Stimulated activated naive CD8-positive, alpha-beta T cell treated with anti-CD3 and anti-CD28 coated beads, Interleukin-15, amount 100 ng/mL, for 72 hours (primary cell): Measurements from ENCODE around the gene CFTR.
A peak's percentile ranks its signal among the peaks of the same experiment; 100 is the strongest.

Experiments
- ATAC-seq: fragments of 150-1000 bp; cut with Tn5 transposase; 2 replicates; pipeline ENCODE4 v1.10.0; 2021; ENCODE audit warnings: mild to moderate bottlenecking, moderate library complexity
- DNase-seq, 2 donors: peaks; one replicate each; pipeline ENCODE4 v3.0.0; 2021 to 2022
- H3K27ac Mint-ChIP-seq, 2 donors: one replicate each; pipeline ENCODE4 v1.8.0; 2022; ENCODE audit warnings: mild to moderate bottlenecking in 2 of 2, mixed read lengths in 2 of 2, moderate library complexity in 2 of 2
- H3K27me3 Mint-ChIP-seq: one replicate; pipeline ENCODE4 v1.8.0; 2022; ENCODE audit warnings: mixed read lengths
- H3K4me1 Mint-ChIP-seq: one replicate; pipeline ENCODE4 v1.8.0; 2022; ENCODE audit warnings: mild to moderate bottlenecking, mixed read lengths
- H3K4me3 Mint-ChIP-seq, 2 donors: one replicate each; pipeline ENCODE4 v1.8.0; 2022; ENCODE audit warnings: mild to moderate bottlenecking in 2 of 2, mixed read lengths in 2 of 2, moderate library complexity in 1 of 2
- H3K9me3 Mint-ChIP-seq, 2 donors: one replicate each; pipeline ENCODE4 v1.8.0; 2022; ENCODE audit warnings: mixed read lengths in 2 of 2

The CFTR gene

GRCh38 chr7:117673839-117674238 lies 194.0 kb downstream of the CFTR start:
- Mint-ChIP-seq H3K4me1 (no peaks in the 10 kb centered on the region), H3K27me3 (no peaks in the 10 kb centered on the region), H3K27ac (no peak overlapping the region), H3K9me3 (no peaks in the 10 kb centered on the region), H3K4me3 (no peak overlapping the region)
- ATAC-seq, result no peak
- DNase-seq, result no peak

GRCh38 chr7:117674617-117675016 lies 194.8 kb downstream of the CFTR start:
- no peak overlapping the region for H3K4me3 Mint-ChIP-seq
- H3K27me3 Mint-ChIP-seq, result no peaks in the 10 kb centered on the region
- no peaks in the 10 kb centered on the region for H3K9me3 Mint-ChIP-seq
- DNase-seq, result no peak
- no peak overlapping the region for H3K27ac Mint-ChIP-seq
- ATAC-seq, result no peak
- no peaks in the 10 kb centered on the region for H3K4me1 Mint-ChIP-seq

- no peak for ATAC-seq
Measured at GRCh38 chr7:117675497-117676435, 195.9 kb downstream of the CFTR start.

DNA sequence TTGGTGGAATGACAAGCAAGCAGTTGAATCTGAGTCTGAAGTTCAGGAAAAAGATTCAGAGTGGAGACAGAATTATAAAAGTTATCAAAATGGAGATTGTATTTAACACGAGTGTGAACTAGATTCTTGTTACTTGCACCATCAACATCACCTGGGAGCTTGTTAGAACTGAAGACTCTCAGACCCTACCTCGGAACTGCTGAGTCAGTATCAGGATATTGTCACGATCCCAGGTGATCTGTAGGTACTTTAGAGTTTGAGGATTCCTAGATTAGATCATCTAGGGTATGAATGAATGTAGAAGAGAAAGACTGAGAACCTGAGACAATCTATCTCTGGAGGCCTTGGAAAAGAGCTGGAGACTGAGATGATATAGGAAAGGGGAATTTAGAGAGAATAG lies 199.3 kb downstream of the CFTR start:
- Mint-ChIP-seq H3K4me3 (no peak overlapping the region), H3K4me1 (no peaks in the 10 kb centered on the region), H3K9me3 (no peaks in the 10 kb centered on the region), H3K27me3 (no peaks in the 10 kb centered on the region), H3K27ac (no peak overlapping the region)
- ATAC-seq, result no peak
- DNase-seq, result no peak

More at GRCh38 chr7:117675497-117676435, 195.9 kb downstream of the CFTR start:
- DNase-seq, result no peak
- Mint-ChIP-seq H3K4me3 (no peak overlapping the region), H3K4me1 (no peaks in the 10 kb centered on the region), H3K27me3 (no peaks in the 10 kb centered on the region), H3K9me3 (no peaks in the 10 kb centered on the region), H3K27ac (no peak overlapping the region)

- Mint-ChIP-seq H3K4me3 (no peak overlapping the region), H3K27me3 (no peaks in the 10 kb centered on the region), H3K27ac (no peak overlapping the region), H3K9me3 (no peaks in the 10 kb centered on the region), H3K4me1 (no peaks in the 10 kb centered on the region)
- ATAC-seq, result no peak
- DNase-seq, result no peak
Measured at GRCh38 chr7:117682681-117683385, 203.0 kb downstream of the CFTR start.

- DNase-seq (no peak), ATAC-seq (no peak)
- no peak overlapping the region for H3K4me3 Mint-ChIP-seq
- H3K27ac Mint-ChIP-seq, result no peak overlapping the region
- no peaks in the 10 kb centered on the region for H3K4me1 Mint-ChIP-seq
- H3K27me3 Mint-ChIP-seq, result no peaks in the 10 kb centered on the region
- H3K9me3 Mint-ChIP-seq, result no peaks in the 10 kb centered on the region
Measured at GRCh38 chr7:117683430-117684175, 203.8 kb downstream of the CFTR start.

GRCh38 chr7:117685795-117686194 lies 206.0 kb downstream of the CFTR start:
- ATAC-seq (no peak), DNase-seq (no peak)
- Mint-ChIP-seq H3K9me3 (no peaks in the 10 kb centered on the region), H3K27ac (peak overlapping the region in 1 of 2 donors; percentile 16), H3K4me3 (no peak overlapping the region), H3K27me3 (peaks cover 14% of the 10 kb centered on the region), H3K4me1 (no peaks in the 10 kb centered on the region)

DNA sequence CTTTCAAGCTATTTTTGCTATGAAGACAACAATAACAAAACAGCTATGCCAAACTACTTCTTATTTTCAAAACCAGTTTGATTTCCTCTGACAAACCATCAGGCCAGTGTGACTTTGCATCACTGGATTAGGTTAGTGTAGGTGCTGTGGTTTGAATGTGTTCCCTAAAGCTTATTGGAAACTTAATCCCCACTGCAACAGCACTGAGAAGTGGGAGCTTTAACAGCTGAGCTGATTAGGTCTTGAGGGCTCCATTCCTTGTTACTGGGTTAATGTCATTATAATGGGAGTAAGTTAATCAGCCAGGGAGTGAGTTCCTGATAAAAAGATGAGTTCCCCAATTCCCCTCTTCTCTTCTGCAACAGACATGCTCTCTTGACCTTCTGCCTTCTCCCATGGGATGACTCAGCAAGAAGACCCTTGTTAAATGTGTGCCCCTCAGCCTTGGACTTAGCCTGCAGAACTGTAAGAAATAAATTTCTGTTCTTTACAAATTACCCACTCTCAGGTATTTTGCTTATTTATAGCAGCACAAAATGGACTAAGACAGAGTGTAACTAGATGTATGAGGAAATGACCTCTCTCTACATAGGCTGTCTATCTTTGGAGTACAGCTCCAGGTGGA lies 206.6 kb downstream of the CFTR start:
- no peak overlapping the region for H3K4me3 Mint-ChIP-seq
- ATAC-seq, result no peak
- peaks cover 14% of the 10 kb centered on the region for H3K27me3 Mint-ChIP-seq
- H3K9me3 Mint-ChIP-seq, result no peaks in the 10 kb centered on the region
- DNase-seq, result no peak
- no peaks in the 10 kb centered on the region for H3K4me1 Mint-ChIP-seq
- H3K27ac Mint-ChIP-seq, result no peak overlapping the region

DNA sequence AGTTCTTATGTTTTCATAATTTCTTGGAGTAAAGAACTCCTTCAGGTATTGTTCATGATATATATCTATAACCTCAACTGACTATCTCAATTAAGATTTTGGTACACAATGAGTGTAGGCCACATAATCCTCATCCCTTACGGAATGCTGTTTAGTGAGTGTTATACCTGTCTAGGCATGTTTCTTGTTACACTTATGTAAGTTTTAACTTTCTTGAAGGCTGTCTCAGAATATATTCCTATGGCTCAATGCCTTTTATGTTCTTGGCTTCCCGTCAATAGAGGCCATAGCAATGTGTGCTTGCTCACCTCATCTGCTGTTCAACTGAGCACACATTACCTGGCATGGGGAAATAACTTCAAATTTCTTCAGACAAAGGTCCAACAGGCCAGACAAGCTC lies 208.3 kb downstream of the CFTR start:
- Mint-ChIP-seq H3K4me1 (no peaks in the 10 kb centered on the region), H3K4me3 (no peak overlapping the region), H3K9me3 (no peaks in the 10 kb centered on the region), H3K27ac (no peak overlapping the region), H3K27me3 (peaks cover 14% of the 10 kb centered on the region)
- ATAC-seq, result no peak
- no peak for DNase-seq

GRCh38 chr7:117689406-117689805 lies 209.6 kb downstream of the CFTR start:
- DNase-seq, result no peak
- Mint-ChIP-seq H3K27ac (no peak overlapping the region), H3K4me3 (no peak overlapping the region), H3K4me1 (no peaks in the 10 kb centered on the region), H3K9me3 (no peaks in the 10 kb centered on the region), H3K27me3 (peaks cover 14% of the 10 kb centered on the region)
- ATAC-seq, result no peak

DNA sequence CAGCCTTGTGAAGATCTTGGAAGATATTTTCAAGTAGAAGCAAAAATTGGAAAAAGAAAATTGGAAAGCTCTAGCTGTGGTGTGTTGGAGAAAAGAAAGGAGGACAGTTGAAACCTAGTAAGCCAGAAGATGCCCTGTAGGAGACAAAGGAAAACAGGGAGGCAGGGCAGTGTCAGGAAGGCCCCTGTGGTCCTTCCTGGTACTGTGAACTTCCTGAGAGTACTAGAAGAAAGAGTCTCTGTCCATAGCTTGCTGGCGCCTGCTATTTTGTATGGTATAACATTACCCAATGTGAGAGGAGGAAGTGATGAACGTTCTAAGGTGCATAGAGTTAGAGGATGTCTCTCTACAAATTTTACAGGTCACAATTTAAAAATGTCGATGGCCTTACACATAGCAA lies 210.3 kb downstream of the CFTR start:
- Mint-ChIP-seq H3K27me3 (peaks cover 14% of the 10 kb centered on the region), H3K9me3 (no peaks in the 10 kb centered on the region), H3K4me3 (no peak overlapping the region), H3K27ac (no peak overlapping the region), H3K4me1 (no peaks in the 10 kb centered on the region)
- ATAC-seq (no peak), DNase-seq (no peak)

DNA sequence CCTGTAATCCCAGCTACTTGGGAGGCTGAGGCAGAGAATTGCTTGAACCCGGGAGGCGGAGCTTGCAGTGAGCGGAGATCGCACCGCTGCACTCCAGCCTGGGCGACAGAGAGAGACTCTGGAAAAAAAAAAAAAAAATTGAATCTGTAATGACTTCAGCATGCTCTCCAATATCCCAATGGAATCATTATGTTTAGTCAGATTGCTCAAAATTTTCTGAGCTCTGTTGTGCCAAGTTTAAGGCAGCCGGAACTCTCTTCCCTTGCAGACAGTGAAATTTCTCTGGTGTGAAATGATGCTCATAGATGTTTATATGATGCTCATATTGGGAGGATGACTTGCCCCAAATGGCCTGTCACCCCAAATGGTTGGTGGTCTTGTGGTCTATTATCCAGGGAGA lies 212.5 kb downstream of the CFTR start:
- no peak for DNase-seq
- ATAC-seq, result no peak
- no peaks in the 10 kb centered on the region for H3K9me3 Mint-ChIP-seq
- peaks cover 14% of the 10 kb centered on the region for H3K27me3 Mint-ChIP-seq
- no peak overlapping the region for H3K4me3 Mint-ChIP-seq
- no peak overlapping the region for H3K27ac Mint-ChIP-seq
- no peaks in the 10 kb centered on the region for H3K4me1 Mint-ChIP-seq

GRCh38 chr7:117698018-117698417 lies 218.2 kb downstream of the CFTR start:
- H3K27me3 Mint-ChIP-seq, result peaks cover 4% of the 10 kb centered on the region
- no peaks in the 10 kb centered on the region for H3K9me3 Mint-ChIP-seq
- DNase-seq, result no peak
- no peaks in the 10 kb centered on the region for H3K4me1 Mint-ChIP-seq
- ATAC-seq, result no peak
- H3K27ac Mint-ChIP-seq, result no peak overlapping the region
- H3K4me3 Mint-ChIP-seq, result no peak overlapping the region

DNA sequence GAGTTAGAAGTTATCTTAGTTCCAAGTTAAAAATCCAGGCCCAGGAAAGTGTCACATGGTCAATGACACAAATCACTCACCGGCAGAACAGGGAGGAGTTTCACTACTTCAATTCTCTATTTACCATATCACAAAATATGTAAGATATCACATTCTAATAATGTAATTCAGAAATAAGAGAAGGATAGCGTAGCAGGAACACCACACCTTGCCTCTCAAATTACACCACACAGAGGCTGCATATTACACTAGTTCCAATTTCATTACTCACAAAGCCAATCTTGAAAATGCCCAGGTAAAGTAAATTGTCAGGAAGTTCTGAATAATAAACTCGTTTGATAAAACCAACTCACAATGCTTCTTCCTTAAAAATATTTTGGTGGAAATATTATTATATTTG lies 224.2 kb downstream of the CFTR start:
- Mint-ChIP-seq H3K27ac (no peak overlapping the region), H3K9me3 (peaks cover 4 to 8% of the 10 kb centered on the region in 2 donors), H3K4me3 (no peak overlapping the region), H3K27me3 (peaks cover 7% of the 10 kb centered on the region), H3K4me1 (no peaks in the 10 kb centered on the region)
- no peak for ATAC-seq
- no peak for DNase-seq

DNA sequence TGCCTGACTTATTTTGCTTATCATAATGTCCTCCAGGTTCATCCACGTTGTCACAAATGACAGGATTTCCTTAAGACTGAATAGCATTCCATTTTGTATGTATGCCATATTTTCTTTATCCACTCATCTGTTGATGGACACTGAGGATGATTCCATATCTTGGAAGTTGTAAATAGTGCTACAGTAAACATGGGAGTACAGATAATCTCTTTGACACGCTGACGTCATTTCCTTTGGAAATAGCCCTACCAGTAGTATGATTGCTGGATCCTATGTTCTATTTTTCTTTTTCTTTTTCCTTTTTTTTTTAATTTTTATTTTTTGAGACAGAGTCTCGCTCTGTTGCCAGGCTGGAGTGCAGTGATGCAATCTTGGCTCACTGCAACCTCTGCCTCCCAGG lies 225.8 kb downstream of the CFTR start:
- H3K4me3 Mint-ChIP-seq, result no peak overlapping the region
- DNase-seq (no peak), ATAC-seq (no peak)
- peaks cover 7% of the 10 kb centered on the region for H3K27me3 Mint-ChIP-seq
- H3K27ac Mint-ChIP-seq, result no peak overlapping the region
- H3K9me3 Mint-ChIP-seq, result peaks cover 4 to 8% of the 10 kb centered on the region in 2 donors
- no peaks in the 10 kb centered on the region for H3K4me1 Mint-ChIP-seq
